Ascending aorta (tissue), 2 donors: ENCODE measurements around the gene ACTR1B. TPM values are rescaled to one million over a fixed set of nuclear protein-coding genes. Genes with fewer than 3 reads are reported as not detected.
"Not testable (repeated sequence)": the region's sequence is repeated elsewhere in the genome, so short reads cannot be mapped to it uniquely, and the experiment has no call there.

Experiments
- DNase-seq, 2 donors: peaks; one replicate each; pipeline ENCODE4 v3.0.0-alpha.2; 2019; ENCODE audit warnings: low spot score in 2 of 2
- H3K27ac ChIP-seq, 2 donors: fragments of 200-600 bp; sonication (generic); one replicate each; pipeline ENCODE4 v1.5.1; 2016 to 2017; ENCODE audit warnings: mild to moderate bottlenecking in 1 of 2
- H3K27me3 ChIP-seq: fragments of 200-600 bp; sonication (generic); one replicate; pipeline ENCODE4 v1.5.1; 2017
- H3K36me3 ChIP-seq, 2 donors: fragments of 200-600 bp; sonication (generic); one replicate each; pipeline ENCODE4 v1.5.1; 2016
- H3K4me1 ChIP-seq, 2 donors: fragments of 200-600 bp; sonication (generic); one replicate each; pipeline ENCODE4 v1.5.1; 2016 to 2017; ENCODE audit warnings: mild to moderate bottlenecking in 1 of 2
- H3K4me3 ChIP-seq, 2 donors: fragments of 200-600 bp; sonication (generic); one replicate each; pipeline ENCODE4 v1.5.1; 2016 to 2017; ENCODE audit warnings: mild to moderate bottlenecking in 1 of 2
- H3K9me3 ChIP-seq, 2 donors: fragments of 200-600 bp; sonication (generic); one replicate each; pipeline ENCODE4 v1.5.1; 2016
- intact Hi-C: fragments of 100-400 bp; cut with DNase I; formaldehyde crosslinking; loops from one replicate; pipeline ENCODE4 v1.15.1; 2023
- total RNA-seq: library from RNA; depleted of rRNA; stranded (reverse); fragments of >200 nt; gene quantifications from one replicate; pipeline ENCODE4 v1.1.0, GENCODE V29; 2016
- TF ChIP-seq, protein P1 (sequence below), 3 experiments: fragments of 200-600 bp in 2 of 3; fragments of 450-650 bp in 1 of 3; sonication (generic) in 2 of 3; IDR thresholded peaks; one replicate each; pipeline ENCODE4 v1.5.1; 2016 to 2019; ENCODE audit warnings: antibody characterized with exemption in 3 of 3, mild to moderate bottlenecking in 1 of 3, moderate library complexity in 1 of 3

The ACTR1B gene
- total RNA-seq, 1 donor from 2014 or later: 125 TPM

DNA sequence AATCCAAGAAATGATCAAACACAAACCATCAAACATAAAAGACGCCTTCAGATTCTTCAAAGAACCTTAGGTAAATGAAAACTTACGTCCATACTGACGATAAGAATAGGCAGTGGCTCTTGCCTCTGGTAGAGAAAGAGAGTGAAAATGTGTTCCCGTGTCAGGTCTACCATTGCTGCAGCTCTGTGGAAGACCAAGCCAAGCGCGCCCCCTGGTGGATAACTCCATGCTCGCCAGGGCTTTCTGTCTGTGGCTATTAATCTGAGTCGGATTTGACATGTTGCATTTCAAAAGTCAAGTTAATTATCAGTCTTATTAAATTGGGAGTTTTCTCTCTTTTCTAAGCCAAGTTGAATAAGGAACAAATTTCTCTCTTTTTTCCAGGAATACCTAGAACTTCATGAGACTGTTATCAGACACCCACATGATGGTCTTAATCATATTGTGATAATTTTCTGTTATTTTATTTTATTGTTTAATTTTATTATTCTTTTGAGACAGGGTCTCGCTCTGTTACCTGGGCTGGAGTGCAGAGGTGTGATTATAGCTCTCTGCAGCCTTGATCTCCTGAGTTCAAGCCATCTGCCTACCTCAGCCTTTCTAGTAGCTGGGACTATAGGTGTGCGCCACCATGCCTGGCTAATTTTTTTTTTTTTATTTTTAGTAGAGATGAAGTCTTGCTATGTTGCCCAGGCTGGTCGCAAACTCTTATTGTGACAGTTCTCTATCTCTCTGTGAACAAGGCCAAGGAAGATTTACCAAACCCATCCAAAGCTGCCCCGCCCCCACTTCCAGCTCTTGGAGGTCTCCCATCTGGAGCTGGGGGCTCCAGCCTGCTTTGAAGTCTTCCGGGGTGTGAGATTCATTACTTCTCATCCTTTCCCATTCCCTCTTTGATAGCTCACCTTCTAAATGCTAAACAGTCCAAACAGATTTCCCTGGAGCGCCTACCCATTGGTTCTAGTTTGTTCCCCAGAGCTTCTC lies 33.7 kb upstream of the ACTR1B start:
- peak; percentile 28 to 95 for DNase-seq
- intact Hi-C loops: loop anchor here (1.0 to 10.0 kb wide), 4 partner anchors 33 to 687 kb away; partner anchors contain the start of genes ACTR1B and COX5B
- no peaks in the 10 kb centered on the region for H3K36me3 ChIP-seq
- no peaks in the 10 kb centered on the region for H3K27me3 ChIP-seq
- no peaks in the 10 kb centered on the region for H3K9me3 ChIP-seq
- H3K4me3 ChIP-seq: no peak overlapping the region
- H3K4me1 ChIP-seq: peaks cover 0 to 2% of the 10 kb centered on the region in 2 donors
- TF ChIP-seq, protein P1, sequence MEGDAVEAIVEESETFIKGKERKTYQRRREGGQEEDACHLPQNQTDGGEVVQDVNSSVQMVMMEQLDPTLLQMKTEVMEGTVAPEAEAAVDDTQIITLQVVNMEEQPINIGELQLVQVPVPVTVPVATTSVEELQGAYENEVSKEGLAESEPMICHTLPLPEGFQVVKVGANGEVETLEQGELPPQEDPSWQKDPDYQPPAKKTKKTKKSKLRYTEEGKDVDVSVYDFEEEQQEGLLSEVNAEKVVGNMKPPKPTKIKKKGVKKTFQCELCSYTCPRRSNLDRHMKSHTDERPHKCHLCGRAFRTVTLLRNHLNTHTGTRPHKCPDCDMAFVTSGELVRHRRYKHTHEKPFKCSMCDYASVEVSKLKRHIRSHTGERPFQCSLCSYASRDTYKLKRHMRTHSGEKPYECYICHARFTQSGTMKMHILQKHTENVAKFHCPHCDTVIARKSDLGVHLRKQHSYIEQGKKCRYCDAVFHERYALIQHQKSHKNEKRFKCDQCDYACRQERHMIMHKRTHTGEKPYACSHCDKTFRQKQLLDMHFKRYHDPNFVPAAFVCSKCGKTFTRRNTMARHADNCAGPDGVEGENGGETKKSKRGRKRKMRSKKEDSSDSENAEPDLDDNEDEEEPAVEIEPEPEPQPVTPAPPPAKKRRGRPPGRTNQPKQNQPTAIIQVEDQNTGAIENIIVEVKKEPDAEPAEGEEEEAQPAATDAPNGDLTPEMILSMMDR (IDR thresholded peaks at IDR 0.05): peak; percentile 82 to 92 (median 91)
- H3K27ac ChIP-seq: no peak overlapping the region

DNA sequence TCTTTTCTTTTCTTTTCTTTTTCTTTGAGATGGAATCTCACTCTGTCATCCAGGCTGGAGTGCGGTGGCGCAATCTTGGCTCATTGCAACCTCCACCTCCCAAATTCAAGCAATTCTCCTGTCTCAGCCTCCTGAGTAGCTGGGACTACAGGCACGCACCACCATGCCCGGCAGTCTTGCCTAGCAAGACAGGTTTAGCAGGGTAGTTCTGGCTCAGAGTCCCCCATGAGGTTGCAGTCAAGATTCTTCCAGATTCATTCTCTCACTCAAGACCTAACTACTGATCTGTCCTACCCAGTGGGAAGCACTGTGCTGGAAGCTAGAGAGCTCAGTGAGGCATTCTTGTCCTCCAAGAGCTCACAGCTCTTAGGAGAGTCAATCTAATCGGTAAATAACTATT lies 31.9 kb upstream of the ACTR1B start:
- Histone ChIP-seq H3K36me3 (no peaks in the 10 kb centered on the region), H3K9me3 (no peaks in the 10 kb centered on the region), H3K4me3 (no peak overlapping the region), H3K27me3 (no peaks in the 10 kb centered on the region), H3K27ac (no peak overlapping the region), H3K4me1 (peaks cover 0 to 2% of the 10 kb centered on the region in 2 donors)
- TF ChIP-seq, protein P1 (IDR thresholded peaks at IDR 0.05): no peak
- intact Hi-C loops: loop anchor here (2.0 to 10.0 kb wide), 3 partner anchors 31 to 689 kb away; partner anchors contain the start of genes ACTR1B and COX5B
- no peak for DNase-seq

DNA sequence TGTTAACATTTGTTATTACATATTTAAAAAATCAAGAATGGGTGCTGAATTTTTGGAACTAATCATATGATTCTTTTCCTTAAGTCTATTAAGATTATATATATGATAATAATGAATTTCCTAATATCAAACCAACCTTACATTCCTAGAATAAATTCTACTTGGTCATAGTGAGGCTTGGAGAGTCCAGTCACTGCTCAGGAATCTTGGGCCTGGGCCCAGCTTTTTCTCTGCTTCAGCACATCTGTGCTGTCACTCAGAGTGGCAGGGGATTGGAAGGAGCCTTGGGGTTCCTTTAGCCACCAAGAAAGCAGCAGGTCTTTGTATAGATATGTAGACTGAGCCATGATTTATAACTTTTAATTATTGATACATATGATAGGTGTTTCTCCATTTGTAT lies 29.6 kb upstream of the ACTR1B start:
- no peaks in the 10 kb centered on the region for H3K36me3 ChIP-seq
- TF ChIP-seq, protein P1 (IDR thresholded peaks at IDR 0.05): no peak
- H3K27me3 ChIP-seq: no peaks in the 10 kb centered on the region
- intact Hi-C loops: loop anchor here (10.0 kb wide), 1 partner anchor 691 kb away; no protein-coding TSS in a partner anchor
- peaks cover 0 to 2% of the 10 kb centered on the region in 2 donors for H3K4me1 ChIP-seq
- DNase-seq: no peak
- H3K9me3 ChIP-seq: no peaks in the 10 kb centered on the region
- H3K27ac ChIP-seq: no peak overlapping the region
- no peak overlapping the region for H3K4me3 ChIP-seq

DNA sequence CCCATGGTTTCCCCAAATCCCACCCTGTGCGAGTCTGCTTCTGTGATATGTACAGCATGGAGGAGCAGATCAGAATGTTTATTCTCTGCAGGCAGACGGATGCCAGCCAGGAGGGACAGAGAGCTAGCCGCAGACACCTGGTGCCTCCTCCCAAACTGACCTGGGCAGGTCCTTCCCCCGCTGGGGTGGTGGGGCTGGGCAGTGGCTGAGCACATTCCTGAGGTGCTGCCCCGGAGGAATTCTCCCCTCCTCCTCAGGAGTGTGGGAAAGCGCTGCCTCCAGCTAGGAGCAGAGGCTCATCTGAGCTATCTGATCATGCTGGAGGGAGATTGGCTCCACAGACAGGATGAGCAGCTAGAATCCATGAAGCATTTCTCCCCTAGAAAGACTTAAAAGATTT lies 27.3 kb upstream of the ACTR1B start:
- H3K36me3 ChIP-seq: no peaks in the 10 kb centered on the region

DNA sequence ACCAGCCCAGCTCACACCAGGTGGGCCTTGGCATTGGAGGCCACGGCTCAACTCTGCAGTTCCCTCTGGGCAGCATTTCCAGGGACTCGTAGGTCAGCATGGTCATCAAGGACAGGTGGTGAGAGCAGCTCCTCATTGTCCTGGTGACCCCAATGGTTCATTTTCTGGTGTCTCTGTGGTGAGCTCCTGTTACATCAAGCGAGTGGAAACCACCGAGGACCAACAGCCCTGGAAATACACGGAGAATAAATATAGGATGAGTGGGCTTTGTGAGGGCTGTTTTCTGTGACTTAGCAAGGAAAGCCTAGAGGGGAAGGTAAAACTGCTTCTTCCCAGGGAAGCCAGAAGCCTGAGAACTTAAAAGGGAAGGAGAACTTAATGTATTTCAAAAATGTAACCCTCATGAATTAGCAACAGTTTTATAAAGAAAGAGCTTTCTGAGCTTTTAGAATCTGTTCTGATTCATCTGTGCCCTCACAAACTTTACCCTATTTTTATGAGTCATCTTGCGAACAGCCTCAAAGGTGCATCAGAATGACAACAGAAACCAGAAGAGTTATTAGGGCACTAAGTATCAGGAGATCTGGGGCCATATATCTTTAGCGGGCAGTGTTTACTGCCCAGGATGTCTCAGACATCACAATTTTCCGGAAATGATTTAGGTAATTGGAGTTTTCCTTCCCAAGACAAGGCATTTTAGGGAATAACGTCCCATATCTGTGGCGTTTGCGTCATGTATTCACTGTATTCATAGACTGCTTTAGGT lies 24.4 kb upstream of the ACTR1B start:
- H3K27me3 ChIP-seq: no peaks in the 10 kb centered on the region
- DNase-seq: no peak
- H3K4me3 ChIP-seq: no peak overlapping the region
- H3K36me3 ChIP-seq: no peaks in the 10 kb centered on the region
- no peaks in the 10 kb centered on the region for H3K4me1 ChIP-seq
- intact Hi-C loops: no loop called here
- TF ChIP-seq, protein P1 (IDR thresholded peaks at IDR 0.05): no peak
- no peak overlapping the region for H3K27ac ChIP-seq
- H3K9me3 ChIP-seq: no peaks in the 10 kb centered on the region

More for the DNA sequence above, 27.3 kb upstream of the ACTR1B start:
- Histone ChIP-seq H3K27me3 (no peaks in the 10 kb centered on the region), H3K27ac (no peak overlapping the region), H3K9me3 (no peaks in the 10 kb centered on the region), H3K4me1 (no peaks in the 10 kb centered on the region), H3K4me3 (no peak overlapping the region)
- TF ChIP-seq, protein P1 (IDR thresholded peaks at IDR 0.05): no peak
- intact Hi-C loops: loop anchor here (10.0 kb wide), 1 partner anchor 694 kb away; no protein-coding TSS in a partner anchor
- DNase-seq: no peak

DNA sequence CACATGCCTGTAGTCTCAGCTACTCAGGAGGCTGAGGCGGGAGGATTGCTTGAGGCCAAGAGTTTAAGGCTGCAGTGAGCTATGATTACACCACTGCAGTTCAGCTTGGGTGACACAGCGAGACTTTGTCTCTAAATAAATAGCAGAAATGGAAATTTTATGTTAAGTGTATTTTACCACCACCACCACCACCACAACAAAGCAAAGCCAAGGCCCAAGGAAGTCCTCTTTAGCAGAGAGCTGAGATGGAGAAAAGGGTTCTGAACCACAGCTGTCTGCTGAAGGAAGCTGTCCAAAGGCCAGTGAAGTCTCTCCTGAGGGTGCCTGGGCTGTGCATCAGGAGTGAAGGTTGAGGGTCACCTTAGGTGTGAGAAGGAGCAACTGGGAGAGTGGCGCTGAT lies 23.4 kb upstream of the ACTR1B start:
- intact Hi-C loops: not testable (repeated sequence)

More for the DNA sequence above, 23.4 kb upstream of the ACTR1B start:
- DNase-seq, H3K4me3 ChIP-seq, H3K4me1 ChIP-seq, H3K27ac ChIP-seq, H3K9me3 ChIP-seq, H3K36me3 ChIP-seq, H3K27me3 ChIP-seq: not testable (repeated sequence)
